ENCODE results near the gene BCL6. TPM values are rescaled to one million over a fixed set of nuclear protein-coding genes. Genes with fewer than 3 reads are reported as not detected.

The BCL6 gene
- total RNA-seq, 1 donor from 2014 or later = 14.1 TPM

DNA sequence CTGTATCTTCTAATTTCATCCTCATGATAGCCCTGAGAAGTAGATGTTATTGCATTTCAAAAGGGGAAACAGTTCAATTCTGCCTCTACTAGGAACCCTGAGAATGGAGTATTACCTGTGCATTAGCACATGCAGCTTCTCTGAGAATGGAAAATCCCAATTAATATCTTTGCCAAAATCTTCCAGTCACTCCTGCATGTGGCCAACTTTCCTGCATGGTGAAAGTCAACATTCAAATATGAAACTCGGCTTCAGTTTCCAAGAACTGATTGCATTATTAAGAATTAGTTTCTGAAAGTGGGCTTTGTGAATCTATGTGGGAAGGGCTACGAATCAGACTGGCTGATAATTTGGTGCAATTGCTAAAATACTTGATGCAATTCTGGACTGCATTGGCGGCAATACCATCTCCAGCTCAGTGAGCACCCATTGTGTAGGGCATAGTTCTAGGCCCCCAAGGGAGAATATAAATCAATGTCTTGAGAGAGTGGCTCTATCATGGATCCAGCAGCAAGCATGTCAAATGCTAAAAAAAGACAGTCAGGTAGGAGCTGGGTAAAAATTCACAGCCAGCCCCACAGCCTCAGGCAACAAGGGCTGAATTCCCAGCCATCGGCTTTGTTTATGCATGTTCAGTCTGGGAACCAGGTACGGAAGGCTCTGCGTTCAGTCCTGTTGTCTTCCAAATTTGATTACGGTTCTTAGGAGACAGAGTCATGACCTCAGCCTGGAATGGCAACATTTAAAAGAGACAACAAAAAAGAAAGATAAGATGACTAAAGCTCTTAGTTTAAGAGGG lies 18.8 kb upstream of the BCL6 start:
- DNase-seq (ENCODE audit: extremely low read depth, low read depth, low spot score) = no peak

DNA sequence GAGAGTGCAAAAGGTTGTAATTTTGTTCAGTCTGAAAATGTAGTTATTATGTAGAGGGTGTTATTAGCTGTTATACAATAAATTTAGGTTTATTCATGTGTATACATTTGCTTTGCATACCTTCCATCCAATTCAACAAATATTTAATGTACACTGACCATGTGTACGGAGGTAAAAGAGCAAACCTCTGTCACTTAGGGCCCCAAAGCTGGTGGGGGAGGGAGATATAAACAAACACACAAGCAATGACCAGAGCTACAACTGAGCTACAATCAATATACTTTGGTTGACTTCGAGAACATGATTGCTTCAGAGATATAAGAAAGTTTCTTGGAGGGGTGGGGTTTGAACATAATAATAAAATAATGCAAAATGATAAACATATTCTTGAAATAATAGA lies 17.5 kb upstream of the BCL6 start:
- no peak for DNase-seq (ENCODE audit: extremely low read depth, low read depth, low spot score)

DNA sequence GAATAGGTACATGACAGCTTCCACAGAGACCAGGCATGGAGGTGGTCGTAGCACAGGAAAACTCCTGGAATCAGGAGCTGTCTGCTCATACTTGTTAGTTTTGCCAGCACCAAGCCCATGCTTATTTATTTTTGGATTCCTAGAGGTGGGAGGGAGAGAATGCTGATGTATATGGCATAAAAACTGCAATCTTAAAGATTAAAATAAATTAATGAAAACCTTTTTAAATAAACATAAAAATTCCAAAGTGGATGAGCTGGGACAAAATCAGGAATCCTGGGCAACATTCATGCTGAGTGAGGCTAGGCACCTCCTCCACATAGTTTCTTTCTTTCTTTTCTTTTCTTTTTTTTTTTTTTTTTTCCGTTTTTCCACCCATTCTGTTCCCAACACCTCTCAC lies 14.3 kb upstream of the BCL6 start:
- no peak for DNase-seq (ENCODE audit: extremely low read depth, low read depth, low spot score)

DNA sequence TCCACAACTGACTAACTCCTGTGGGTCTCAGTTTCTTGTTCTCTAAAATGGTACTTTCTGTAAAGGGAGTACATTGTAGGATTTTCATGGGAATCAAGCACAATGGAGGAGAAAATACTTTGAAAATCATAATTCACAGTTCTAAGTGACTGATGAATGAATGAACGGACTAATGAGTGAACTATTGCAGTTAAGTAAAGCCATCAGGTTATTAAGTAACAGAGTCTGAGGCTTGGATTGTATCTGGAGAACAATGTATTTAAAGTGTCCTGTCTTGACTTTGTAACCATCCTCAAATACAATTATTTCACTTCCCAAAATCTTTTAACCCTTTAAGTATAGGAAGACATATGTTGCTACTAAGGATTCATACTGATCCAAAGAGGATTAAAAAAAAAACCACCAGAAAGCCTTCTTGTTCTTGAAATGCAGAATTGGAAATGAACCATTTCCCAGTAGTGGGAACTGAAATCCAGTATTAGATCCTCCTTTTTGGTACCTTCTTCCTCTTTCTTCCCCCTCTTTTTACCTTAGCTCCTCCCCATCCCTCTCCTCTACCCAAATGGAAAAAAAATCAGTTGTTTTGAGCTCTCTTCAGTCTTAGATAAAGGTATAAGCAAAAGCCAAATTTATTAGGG lies 13.2 kb upstream of the BCL6 start:
- DNase-seq (ENCODE audit: extremely low read depth, low read depth, low spot score) = no peak

DNA sequence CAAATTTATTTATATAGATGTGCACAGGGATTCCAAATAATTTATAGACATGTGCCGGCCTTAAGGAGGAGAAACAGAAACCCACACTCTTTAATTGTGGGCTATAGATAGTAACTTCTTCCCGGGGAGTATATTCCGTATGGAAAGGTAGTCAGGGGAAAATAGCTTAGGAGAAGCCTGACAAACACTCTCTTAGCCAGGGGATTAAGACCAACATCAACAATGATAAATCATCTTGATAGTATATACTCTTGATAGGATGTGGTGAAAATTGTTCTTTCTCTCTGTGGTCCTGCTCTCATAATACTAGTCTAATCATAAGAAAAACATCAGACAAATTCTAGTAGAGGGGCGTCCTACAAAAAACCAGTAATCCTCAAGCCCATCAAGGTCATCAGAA lies 8.2 kb upstream of the BCL6 start:
- DNase-seq (ENCODE audit: extremely low read depth, low read depth, low spot score) = no peak

DNA sequence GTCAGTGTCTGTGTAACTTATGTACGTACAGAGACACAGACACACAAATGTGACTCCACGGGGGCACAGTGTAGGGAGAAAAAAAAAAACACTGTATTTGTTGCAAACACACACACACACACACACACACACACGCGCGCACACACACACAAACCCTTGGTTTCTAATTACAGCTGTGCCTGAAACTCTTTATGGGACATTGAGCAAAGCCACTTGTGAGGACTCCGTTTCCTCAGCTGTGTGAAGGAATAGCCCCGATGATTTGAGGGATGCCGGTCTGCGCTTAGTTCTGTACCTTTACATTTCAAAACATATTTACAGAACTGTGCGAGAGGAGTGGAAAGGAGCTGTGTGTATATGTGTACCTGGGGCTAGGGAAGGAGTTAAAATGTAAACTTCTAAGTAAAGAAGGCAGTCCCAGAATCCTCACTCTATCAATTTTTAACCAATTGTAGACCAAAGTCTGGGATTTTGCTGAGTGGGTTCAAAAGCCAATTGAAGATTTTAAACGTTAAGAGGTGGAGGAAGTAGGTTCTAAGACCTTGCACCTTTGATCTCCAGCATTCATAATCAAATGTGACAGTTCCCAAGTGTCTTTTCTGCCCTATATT lies 5.3 kb upstream of the BCL6 start:
- no peak for DNase-seq (ENCODE audit: extremely low read depth, low read depth, low spot score)

DNA sequence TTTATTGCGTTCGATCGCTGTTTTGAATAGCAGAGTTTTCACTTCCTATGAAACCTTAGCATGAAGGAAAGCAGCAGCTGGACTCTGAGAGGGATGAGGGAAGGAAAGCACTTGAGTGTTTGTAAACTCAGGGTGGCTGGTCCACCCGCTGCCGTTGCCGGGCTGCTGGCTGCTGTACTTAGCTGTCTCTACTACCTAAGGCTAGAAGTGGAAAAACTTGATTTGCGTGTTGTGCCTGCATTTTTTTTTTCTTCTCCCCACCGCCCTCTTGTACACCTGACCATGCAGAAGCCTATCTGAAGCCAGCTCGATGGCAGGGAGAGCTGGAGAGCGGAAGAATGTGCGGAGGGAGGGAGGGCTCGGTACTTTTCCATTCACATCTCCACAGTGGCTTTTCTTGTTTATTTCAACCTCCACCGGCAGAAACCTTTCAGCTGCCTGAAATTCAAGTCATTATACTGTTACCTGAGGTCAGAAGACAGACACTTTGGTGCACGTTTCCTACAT lies 4.8 kb upstream of the BCL6 start:
- no peak for DNase-seq (ENCODE audit: extremely low read depth, low read depth, low spot score)

DNA sequence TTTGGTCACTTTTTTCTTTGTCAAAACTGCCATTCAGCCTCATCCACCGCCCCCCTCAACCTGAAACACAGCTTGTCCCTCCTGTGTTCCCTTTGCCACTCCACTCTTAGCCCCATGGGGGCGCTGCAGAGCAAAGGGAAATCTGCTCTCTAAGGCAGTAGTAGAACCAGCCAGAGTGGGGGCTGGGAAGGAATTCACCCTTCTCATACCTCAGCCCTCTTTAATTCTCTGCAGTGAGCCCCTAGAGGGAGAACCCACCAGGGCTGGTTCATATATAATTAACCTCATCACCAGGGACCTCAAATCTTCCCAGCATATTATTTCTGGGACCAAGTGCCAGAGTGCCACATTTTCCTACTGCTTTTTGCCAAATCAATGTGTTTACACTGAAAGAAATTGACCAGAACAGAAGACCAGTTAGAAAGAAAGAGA lies 2.8 kb upstream of the BCL6 start:
- no peak for DNase-seq (ENCODE audit: extremely low read depth, low read depth, low spot score)

DNA sequence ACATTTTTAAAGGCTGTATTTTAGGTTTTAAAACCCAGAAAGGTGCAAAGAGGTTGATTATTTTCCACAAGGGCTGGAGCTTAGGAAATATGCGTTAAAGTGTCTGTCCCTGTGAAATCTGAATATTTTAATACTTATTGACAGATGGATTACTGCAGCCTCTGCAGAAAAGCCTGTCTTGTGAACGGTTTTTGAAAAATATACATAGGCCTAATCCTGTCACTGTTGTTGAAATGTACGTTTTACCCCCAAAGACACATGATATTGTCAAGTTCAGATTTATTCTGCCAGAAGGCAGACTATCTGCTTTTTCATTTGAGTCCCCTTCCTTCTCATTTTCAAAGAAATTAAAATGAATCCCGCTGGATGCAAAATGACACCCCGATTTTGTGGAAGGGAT lies 2.2 kb upstream of the BCL6 start:
- no peak for DNase-seq (ENCODE audit: extremely low read depth, low read depth, low spot score)

DNA sequence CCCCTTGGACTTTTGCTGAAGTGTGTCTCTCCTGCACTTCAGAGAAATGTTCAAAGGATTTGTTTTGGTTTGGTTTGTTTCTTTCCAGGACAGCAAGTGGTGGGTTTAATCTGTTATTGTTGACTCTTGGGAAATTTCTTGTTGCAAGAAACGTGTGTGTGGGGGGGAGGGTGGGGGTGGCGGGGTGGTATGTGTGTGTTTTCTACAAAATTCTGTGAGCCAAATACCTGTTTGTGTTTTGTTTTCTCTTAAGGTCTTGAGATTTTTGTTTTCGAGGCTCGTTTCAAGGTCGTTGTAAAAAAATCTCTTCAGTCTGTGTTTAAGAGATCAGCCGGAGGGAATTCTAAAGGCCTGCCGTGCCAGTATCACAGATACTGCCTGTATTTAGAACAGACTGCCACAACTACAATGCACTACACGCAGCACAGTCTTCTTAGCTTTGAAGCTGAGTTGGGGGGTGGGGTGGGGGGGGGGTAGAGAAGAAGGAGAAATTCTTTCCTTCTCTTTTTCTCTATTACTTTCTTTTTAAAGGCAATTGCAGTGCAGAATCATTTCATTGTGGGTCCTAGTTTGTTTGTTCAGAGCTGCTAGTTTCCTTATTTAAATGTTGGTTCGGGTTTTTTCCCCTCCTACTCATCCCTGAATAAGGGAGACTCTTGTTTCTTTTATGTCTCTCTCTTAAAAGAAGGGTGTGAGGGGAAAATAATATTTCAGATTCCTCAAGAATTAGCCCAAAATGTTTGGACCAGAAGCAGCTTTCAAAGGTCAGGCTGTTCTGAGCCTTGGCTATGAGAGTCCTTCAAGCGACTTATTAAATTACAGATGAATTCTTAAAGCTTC lies 1.4 kb upstream of the BCL6 start:
- DNase-seq (ENCODE audit: extremely low read depth, low read depth, low spot score) = no peak

DNA sequence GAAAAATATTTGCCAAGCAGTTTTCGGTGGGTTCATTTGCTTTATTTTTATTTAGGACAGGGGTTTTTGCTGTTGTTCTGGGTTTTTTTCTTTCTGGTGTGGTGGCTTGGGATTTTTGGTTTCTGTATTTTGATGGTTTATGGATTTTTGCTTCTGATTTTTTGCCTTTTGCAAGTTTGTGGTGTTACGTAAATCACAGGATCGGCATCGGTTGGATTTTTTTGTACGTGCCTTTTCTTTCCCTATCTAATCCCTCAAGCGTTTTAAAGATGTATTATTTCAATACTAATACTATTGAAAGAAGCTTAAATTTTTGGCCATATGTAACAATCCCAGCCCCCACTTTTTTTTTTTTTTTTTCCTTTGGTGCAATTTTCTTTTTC lies 782 bp upstream of the BCL6 start:
- DNase-seq (ENCODE audit: extremely low read depth, low read depth, low spot score) = no peak

DNA sequence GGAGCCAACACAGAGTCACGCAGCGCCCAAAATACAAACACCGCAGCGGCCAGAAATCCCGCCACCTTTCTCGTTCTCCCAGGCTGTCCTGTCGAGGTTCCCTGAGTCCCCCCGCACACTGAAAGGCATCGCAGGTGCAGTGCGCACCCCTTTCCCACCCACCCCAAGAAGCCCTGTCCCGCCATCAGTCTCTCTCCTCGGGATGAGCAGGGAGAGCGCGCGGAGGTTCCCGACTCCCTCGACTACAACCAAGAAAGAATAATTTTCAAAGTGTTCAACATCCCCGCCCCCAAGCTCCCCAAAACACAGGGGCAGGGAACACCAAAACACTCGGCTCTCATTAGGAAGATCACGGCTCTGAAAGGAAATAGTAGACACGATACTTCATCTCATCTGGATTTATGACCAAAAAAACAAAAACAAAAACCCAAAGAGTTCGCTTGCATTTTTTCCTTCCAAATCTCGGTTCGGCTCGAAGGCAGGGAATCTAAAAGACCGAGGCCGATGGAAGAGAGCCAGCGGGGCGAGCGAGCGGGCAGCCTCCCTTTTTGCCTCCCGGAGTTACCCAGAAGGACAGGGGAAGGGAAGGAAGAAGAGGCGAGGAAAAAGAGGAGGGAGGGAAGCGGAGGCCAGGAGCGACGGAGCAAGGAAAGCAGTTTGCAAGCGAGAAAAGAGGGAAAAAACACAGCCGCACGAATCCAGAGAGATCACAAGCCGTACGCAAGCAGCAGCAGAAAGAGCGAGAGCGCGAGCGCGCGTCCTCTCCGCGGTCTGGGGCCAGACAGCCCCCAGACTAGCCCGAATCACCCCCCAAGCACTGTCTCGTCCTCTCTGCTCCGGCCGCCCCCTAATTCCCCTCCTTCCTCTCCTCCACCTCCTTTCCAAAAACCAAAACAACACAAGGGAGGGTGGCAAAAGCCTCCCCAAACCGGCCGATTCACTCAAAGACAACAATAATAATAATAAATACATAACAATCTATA lies 808 bp downstream of the BCL6 start:
- DNase-seq (ENCODE audit: extremely low read depth, low read depth, low spot score) = no peak

DNA sequence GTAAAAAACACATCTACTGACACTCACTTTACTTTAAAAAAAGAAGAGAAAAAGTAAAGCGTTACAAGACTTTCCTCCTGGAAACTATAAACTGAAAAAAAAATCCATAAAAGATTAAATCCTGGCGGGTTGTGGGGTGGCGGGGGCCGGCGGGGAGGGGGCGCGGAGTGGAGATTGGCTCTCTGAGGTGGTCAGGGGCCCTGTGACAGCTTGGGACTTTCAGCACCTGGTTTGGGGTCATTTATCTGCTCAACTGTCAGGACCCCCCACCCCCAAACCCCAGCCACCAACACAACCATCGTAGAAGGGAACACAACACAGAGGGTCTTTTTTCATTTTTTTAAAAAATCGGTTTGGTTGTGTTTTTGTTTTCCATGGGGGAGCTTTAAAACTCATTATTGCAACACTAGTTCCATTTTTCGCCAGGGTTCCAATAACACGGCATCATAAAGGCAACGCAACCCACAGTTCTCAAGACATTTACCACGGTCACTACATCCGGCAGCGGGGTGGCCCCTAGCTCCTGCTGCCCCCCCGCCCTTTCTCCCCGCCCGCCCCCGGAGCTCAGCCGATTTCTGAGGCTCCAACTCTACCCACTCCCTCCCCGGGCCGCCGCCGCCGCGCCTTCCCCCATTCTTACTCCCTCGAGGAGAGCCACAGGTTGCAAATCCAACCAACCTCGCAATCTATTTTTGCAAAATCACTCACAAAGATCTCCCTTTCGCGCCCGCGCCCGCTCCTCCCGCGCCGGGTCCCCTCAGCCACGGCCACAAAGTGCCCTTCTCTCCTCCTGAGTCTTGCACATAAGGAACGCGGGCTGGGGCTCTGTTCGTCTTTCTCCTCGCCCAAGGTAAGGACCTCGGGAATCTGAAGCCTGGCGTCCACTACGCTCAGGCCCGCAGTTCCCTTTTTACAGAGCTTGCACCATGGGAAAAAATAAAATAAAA lies 1.8 kb downstream of the BCL6 start:
- no peak for DNase-seq (ENCODE audit: extremely low read depth, low read depth, low spot score)

DNA sequence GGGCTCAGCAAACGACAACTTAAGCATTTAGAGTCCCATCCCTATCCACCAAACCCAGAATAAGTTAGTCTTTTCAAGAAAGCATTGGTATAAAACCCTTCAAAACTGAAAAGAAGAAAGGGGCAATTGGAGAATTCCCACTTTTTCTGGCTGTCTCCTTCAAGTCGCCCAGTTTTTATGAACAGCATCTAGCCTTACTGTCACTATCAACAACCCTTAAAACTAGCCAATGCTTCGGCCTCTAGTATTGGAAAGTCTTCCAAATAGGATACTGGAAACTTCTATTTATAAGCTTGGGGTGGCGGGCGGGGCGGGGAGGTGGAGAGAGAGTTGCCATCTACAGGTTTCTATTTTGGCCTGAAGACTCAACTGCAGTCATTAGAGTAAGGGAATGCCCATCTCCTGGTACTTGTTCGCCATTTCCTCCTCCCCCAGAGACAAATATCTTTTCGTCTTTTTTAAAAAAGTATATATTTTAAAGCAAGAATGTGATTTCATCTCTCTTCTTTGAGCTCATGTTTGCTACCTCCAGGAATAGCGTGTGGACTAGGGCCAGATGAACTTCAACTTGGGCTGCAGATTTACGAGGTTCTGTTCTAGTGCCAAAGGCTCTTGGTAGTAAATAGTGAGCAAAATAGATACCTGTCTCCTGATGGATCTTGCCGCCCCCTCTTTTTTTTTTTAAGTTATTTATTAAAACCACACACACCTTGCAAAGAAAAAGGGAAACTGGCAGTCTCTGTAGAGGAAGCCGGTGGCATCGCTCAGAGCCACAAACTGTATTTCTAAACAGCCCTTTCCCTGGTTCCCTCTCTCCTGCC lies 2.7 kb downstream of the BCL6 start:
- no peak for DNase-seq (ENCODE audit: extremely low read depth, low read depth, low spot score)

DNA sequence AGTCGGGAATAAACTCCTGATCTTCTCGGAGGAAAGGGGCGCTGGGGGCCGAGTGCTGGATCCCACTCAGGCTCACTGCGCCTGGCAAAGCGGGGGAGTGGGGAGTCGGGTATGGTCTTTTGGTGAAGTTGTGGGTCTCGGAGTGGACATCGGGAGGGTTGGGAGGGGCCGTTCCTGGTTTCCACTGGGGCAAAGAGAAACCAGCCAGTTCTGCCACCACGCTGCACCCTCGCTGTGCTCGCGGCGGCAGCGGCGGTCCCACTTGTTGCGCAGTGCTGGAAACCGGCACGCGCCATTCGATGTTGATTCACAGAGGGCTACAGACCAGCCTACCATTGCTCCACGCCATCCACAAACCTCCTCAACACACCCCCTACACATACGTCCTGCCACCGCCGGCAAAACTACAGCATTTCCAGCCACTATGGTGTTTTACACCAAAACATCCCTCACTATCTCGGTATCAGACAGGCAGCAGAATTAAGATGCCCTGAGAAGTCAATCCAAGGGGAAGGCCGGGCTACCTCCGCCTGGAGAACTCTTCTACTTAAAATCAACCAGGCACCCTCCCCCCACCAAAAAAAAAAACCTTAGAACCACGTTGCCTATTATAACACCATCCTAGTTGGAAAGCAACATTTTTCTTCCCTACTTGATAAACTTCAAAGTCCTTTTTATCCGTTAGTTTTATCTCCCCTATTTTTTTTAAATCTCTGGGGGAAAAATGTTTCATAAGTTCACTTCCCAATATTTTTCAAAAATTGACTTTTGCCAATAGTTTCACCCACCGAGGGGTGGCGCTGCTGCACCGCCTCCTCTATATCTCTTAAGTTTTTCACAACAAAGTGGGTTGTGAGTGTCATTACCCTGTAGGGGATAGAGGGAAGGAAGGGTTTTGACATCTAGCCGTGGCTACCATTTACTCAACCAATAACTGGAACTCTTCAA lies 3.6 kb downstream of the BCL6 start:
- DNase-seq (ENCODE audit: extremely low read depth, low read depth, low spot score) = no peak

DNA sequence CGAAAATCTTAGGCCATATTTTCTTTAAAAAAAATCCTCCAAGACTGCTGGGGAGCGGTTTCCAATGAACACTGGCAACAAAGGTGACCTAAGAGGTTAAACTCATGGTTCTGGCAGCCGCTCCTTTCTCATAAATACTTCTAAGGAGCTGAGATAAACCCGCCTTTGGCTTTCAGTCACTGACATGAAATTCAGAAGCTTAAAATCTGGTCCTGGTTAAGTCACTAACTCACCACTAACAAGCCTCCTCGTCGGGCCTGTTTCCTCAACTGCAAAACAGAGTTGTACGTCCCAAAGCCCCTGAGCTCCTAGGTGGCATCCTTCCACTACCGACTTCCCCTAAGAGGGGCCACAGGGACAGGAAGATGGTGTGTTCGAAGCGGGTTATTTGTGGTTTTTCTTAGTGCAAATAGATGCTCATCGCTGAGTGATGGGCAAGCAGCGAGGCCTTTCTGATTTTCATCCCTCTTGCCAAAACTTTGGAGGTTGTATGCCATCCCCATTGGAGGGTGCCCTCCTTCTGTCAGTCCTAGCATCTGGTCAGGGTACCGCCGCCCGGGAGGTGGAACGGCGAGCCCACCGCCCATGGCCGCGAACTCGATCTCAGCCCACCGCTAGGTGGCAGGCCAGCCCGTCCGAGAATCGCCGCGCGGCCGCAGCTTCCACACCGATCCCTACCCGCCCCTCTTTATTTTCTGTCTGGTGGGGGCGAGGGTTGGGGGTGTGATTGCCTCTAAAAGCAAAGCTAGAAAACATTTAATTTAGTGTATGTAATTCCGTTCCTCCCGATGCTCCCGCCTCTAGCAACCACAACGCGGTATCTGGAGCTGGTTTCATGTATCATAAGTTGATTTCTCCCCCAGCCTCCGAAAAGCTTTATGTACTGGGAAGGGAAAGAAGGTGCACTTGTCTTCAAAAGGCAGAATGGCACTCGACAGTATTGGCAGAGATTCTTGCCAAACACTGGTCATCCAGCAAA lies 4.6 kb downstream of the BCL6 start:
- no peak for DNase-seq (ENCODE audit: extremely low read depth, low read depth, low spot score)
